D721Med (cell line): ENCODE measurements around the gene RASIP1.
A peak's percentile ranks its signal among the peaks of the same experiment; 100 is the strongest.

Experiments used
- DNase-seq: peaks from one replicate; pipeline ENCODE4 v3.0.0; 2011; ENCODE audit warnings: low spot score; ENCODE audit not compliant: insufficient read length
- FAIRE-seq: peaks from 2 replicates; lab custom pipeline; 2011; peaks lifted over from hg19 to GRCh38; lab: Jason Lieb, UNC
- CTCF ChIP-seq: IDR thresholded peaks from 2 replicates; pipeline ENCODE4 v1.5.1; 2012; ENCODE audit warnings: mild to moderate bottlenecking, control low read depth; ENCODE audit not compliant: insufficient read depth; ENCODE audit errors: missing control alignments

RASIP1 gene

GRCh38 chr19:48716562-48717291, 23.7 kb downstream of the RASIP1 start:
- DNase-seq, result no peak
- TF ChIP-seq CTCF, result no peak
- no peak for FAIRE-seq

DNA sequence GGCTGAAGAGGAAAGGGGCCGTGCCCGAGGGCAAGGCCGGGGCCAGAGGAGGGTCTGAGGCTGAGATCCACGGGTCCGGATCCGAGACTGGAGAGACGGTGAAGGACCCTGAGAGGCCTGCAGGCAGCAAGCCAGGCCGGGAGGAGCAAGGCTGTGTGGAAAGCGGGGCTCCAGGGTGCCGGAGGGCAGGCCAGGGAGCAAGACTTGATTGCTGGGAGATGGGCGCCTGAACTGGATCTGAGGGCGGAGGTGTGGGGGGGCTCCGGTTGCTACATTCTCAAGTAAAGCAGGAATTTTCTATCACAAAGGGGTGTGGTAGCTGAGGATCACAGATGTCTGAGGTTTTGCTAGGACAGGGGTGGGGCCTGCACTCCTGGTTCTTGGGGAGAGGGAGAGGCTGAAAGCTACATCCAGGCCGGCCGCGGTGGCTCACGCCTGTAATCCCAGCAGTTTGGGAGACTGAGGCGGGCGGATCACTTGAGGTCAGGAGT, 24.7 kb downstream of the RASIP1 start:
- TF ChIP-seq CTCF, result no peak
- FAIRE-seq, result no peak
- DNase-seq, result no peak

DNA sequence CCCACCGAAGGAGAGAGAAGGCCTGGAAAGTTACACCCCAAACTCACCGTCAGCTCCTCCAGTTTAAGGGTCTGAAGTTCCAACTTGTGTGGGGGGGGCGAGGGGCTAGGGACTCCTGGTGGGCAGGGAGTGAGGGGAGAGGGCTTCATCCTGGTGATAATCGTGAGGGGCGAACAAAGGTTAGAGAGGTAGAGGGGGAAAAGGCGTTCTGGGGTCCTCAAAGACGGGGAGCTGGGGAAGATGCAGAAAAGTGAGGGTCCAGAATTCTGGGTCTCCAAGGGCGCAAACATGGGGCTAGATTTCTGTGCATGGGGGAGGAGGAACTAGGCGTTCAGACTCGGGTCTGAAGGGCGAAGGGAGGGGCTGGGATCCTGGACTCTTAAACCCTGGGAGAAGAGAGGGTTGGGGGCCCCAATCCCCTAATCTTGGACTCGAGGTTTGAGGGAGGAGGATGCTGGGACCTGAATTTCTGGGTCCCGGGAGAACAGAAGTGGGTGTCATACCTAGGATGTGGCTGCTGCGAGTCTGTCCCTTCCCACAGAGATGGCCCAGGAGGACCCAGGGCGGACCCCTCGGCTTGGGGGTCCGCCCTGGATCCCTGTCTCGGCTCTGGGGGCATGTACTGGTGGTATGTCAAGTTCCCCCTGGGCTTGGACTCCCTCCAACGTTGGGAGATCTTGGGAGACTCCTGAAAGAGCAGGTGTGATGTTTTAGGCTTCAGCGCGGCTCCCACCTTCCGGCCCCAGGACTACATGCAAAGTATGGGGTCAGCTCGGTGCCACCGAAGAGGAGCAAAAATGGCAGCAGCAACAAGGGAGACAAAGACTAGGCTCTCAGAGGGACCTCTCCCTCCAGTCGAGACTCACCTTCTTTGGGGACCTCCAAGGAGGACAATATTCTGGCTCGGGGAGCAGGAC, 25.4 kb downstream of the RASIP1 start:
- DNase-seq (no peak), FAIRE-seq (no peak)
- no peak for TF ChIP-seq CTCF

DNA sequence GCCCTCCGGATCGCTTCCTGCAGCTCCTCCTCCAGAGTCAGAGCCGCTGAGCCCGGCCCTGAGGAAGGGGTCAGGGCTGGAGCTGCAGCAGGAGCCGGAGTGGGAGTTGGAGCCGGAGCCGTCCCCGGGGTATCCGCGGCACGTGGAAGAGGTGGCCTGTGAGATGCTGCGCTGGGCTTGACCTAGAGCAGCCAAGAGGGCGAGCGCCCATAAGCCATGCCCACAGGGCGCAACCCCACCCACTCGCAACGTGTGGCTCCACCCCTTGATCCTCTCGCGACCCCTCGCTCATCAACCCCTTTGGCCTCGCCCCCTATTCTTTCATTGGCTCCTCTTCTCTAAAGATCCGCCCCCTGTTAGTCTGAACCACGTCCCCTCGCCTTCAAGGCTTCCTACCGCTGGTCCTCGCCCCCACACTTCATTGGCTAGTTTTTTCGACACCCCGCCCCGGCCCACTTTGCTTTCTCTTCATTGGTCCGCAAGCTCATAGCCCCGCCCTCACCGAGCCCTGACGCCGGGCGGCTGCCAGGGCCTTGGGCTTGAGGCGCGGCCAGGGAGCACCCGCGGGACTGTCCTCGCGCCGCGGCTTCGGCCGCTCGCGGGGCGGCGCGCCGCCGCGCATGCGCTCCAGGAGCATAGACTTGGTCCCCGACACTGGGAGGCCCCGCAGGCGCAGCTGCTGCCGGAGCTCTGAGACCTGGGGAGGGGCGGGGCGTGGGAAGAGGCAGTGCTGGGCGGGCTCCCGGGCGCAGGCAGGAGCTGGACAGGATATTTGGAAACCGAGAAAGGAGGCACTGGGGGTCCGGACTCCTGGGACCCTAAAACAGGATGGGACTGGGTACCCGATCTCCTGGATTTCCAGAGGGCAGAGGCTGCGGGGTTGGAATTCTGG, 26.3 kb downstream of the RASIP1 start:
- TF ChIP-seq CTCF, result no peak
- DNase-seq (peak; percentile 99), FAIRE-seq (peak; percentile 53)

DNA sequence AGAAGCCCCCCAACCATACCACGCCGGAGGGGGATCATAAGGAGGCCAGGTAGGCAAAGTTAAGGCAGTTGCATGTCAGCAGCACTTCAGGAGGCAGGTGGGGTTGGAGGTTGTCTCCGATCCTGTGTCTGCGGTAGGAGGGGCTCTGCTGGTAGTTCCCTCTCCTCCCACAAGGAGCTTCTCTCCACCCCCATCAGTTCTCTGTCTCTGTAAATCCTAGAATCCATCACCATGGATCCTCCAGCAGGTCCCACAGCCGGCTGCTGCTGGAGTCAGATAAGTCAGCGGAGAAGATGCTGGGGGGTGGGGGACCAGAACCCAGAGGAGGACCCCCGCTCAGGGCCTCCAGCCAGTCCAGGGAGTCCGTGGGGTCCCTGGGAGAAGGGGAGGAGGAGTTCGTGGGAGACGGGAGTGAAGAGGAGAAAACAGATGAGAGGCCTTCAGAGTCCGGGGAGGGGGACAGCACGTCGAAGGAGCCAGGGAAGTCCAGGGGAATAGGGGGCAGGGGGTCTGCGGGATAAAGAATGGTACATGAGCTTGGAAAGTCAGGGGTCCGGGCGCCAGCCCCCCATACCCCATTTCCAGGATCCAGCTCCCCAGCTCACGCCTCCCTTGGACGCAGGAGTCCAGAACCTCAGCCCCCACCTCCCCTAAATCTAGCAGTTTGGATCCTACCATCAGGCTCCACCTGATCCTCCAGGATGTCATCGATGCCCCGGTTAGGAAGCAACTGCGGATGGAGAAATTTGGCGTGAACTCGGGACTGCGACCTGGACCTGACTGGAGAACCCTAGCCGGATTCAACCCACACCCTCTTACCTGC, 27.2 kb downstream of the RASIP1 start:
- no peak for TF ChIP-seq CTCF
- DNase-seq, result no peak
- no peak for FAIRE-seq

GRCh38 chr19:48711106-48711662, 29.2 kb downstream of the RASIP1 start:
- no peak for TF ChIP-seq CTCF
- FAIRE-seq, result no peak
- no peak for DNase-seq
